SK-N-SH (cell line): Measurements from ENCODE around the gene ATG4B.

Experiments used
- POLR2AphosphoS5 ChIP-seq: IDR thresholded peaks from 2 replicates; pipeline ENCODE4 v1.6.1; 2012; ENCODE audit warnings: low read depth, low read length
- TF ChIP-seq, protein P1 (sequence below): fragments of 200-600 bp; sonication (generic); IDR thresholded peaks from 2 replicates; pipeline ENCODE4 v1.6.1; 2017; ENCODE audit warnings: antibody characterized with exemption, mild to moderate bottlenecking, moderate library complexity

DNA sequence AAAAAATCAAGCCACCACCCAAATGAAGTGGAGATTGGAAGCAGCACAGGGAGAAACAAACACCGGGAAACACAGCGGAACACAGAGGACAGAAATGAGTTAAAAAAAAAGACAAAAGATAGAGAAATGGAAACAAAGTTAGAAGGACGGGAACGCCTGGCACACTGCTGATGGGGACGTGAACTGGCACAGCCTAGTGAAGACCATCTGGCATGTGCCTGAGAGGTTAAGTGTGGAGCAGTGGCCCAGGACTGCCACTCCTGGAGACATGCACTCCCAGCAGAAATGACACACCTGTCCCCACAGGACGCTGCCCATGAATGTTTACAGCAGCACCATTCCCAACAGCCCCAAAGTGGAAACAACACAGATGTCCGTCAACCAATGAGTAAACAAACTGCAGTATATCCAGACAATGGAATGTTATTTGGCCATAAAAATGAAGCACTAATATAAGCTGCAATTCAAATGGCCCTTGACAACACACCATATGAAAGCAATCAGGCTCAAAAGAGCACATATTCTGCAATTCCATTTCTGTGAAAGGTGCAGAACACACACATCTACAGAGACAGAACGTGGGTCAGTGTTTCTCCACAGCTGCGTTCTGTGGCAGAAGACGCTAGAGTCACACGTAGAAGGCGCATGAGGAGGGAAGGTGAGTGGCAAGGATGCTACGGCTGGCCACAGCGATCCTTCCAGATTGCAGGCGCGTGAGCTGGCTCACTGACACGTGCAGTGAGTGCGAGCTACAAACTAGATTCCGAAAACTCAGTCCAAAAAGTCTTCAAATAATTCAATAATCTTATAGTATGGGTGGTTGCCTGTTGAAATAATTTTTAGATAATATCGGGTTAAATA lies 25.1 kb upstream of the ATG4B start:
- TF ChIP-seq, protein P1, sequence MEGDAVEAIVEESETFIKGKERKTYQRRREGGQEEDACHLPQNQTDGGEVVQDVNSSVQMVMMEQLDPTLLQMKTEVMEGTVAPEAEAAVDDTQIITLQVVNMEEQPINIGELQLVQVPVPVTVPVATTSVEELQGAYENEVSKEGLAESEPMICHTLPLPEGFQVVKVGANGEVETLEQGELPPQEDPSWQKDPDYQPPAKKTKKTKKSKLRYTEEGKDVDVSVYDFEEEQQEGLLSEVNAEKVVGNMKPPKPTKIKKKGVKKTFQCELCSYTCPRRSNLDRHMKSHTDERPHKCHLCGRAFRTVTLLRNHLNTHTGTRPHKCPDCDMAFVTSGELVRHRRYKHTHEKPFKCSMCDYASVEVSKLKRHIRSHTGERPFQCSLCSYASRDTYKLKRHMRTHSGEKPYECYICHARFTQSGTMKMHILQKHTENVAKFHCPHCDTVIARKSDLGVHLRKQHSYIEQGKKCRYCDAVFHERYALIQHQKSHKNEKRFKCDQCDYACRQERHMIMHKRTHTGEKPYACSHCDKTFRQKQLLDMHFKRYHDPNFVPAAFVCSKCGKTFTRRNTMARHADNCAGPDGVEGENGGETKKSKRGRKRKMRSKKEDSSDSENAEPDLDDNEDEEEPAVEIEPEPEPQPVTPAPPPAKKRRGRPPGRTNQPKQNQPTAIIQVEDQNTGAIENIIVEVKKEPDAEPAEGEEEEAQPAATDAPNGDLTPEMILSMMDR: no peak
- no peak for TF ChIP-seq POLR2AphosphoS5
